ENCODE measurements around the gene IFRD1.

IFRD1 gene

DNA sequence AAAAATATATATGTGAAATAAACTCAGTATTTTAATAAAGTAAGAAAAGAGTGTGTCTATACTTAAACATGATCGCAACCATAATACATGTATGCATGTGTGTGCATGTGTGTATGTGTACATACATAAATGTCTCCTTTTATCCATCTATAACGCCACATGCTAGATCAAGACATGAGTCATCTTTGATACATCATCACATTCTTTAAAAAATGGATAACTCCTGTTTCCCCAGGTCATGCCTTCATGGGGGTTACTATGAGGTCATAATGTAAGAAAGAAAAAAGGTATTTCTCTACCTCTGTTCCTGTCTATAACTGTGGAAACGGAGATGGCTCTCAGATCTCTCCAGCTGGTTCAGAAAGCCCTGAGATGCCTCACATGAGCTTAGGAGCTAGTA, 71.7 kb downstream of the IFRD1 start:
- no peak for DNase-seq

DNA sequence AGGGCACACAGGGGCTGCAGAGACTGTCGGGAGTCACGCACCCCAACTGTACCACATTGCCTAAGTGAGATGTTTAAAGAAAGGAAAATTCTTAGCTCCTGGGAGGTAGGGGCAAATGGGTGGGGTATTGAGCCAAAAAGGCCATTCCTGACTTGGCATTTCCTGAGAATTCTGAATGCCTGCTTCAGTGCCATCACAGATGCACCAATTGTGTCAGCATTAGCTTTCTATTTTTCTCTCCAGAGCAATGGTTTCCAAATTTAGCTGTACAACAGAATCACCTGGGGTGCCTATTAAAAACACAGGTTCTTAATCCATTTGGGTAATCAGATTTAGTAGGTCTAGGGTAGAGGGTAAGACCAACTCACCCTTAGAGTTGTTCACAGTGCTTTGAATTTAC, 73.6 kb downstream of the IFRD1 start:
- DNase-seq, result no peak
